CD14-positive monocyte (primary cell): ENCODE measurements around the gene ANKRD55. TPM values are rescaled to one million over a fixed set of nuclear protein-coding genes. Genes with fewer than 3 reads are reported as not detected.

Experiments
- DNase-seq, 3 donors: peaks; one replicate each; pipeline ENCODE4 v3.0.0-alpha.2; 2011 to 2022
- H2AFZ ChIP-seq: 2 replicates; pipeline ENCODE4 v1.6.0; 2012; ENCODE audit warnings: mild to moderate bottlenecking, low read depth, low read length, inconsistent platforms; ENCODE audit not compliant: insufficient read depth, poor library complexity, severe bottlenecking
- H3K27ac ChIP-seq, 2 donors: 1 replicate in 1 of 2; 2 replicates in 1 of 2; pipeline ENCODE4 v1.5.1; 2012 to 2013; ENCODE audit warnings: low read length in 2 of 2, control low read depth in 1 of 2, inconsistent platforms in 1 of 2, low read depth in 1 of 2, mild to moderate bottlenecking in 1 of 2
- H3K27me3 ChIP-seq, 2 donors: one replicate each; pipeline versions ENCODE4 v1.6.0 to v1.6.1; 2011 to 2013; ENCODE audit warnings: low read length in 2 of 2; ENCODE audit not compliant: control insufficient read depth in 2 of 2, insufficient read depth in 2 of 2
- H3K36me3 ChIP-seq, 2 donors: replicated peaks in 1 of 2; 1 replicate in 1 of 2; 2 replicates in 1 of 2; pipeline versions ENCODE4 v1.5.1 to v1.6.1; 2012 to 2013; ENCODE audit warnings: low read length in 2 of 2, control low read depth in 1 of 2, inconsistent platforms in 1 of 2, mild to moderate bottlenecking in 1 of 2; ENCODE audit not compliant: insufficient read depth in 2 of 2, control insufficient read depth in 1 of 2
- H3K4me1 ChIP-seq, 2 donors: 1 replicate in 1 of 2; 2 replicates in 1 of 2; pipeline versions ENCODE4 v1.5.1 to v1.6.1; 2012 to 2013; ENCODE audit warnings: low read length in 2 of 2, control low read depth in 1 of 2, inconsistent platforms in 1 of 2, mild to moderate bottlenecking in 1 of 2, moderate library complexity in 1 of 2; ENCODE audit not compliant: insufficient read depth in 2 of 2, control insufficient read depth in 1 of 2
- H3K4me2 ChIP-seq: replicated peaks from 2 replicates; pipeline ENCODE3; 2012; ENCODE audit warnings: low read length, moderate library complexity, mild to moderate bottlenecking; ENCODE audit not compliant: poor library complexity, severe bottlenecking; ENCODE audit errors: extremely low read depth
- H3K4me3 ChIP-seq, 3 experiments: fragments of 200-600 bp in 1 of 3; sonication (generic) in 1 of 3; replicated peaks in 1 of 3; 1 replicate in 2 of 3; 2 replicates in 1 of 3; pipeline ENCODE4 v1.5.1; 2011 to 2013; ENCODE audit warnings: low read length in 3 of 3, mild to moderate bottlenecking in 3 of 3, control low read depth in 2 of 3, low read depth in 2 of 3, inconsistent platforms in 1 of 3, moderate library complexity in 1 of 3
- H3K79me2 ChIP-seq: 2 replicates; pipeline ENCODE4 v1.6.0; 2012; ENCODE audit warnings: mild to moderate bottlenecking, control low read depth, inconsistent platforms, low read length, moderate library complexity; ENCODE audit not compliant: insufficient read depth
- H3K9ac ChIP-seq: 2 replicates; pipeline ENCODE4 v1.6.0; 2017; ENCODE audit warnings: low read length, mild to moderate bottlenecking; ENCODE audit not compliant: insufficient read depth, poor library complexity, severe bottlenecking
- H3K9me3 ChIP-seq, 2 donors: replicated peaks in 1 of 2; 1 replicate in 1 of 2; 2 replicates in 1 of 2; pipeline versions ENCODE4 v1.5.1 to v1.6.1; 2012 to 2013; ENCODE audit warnings: low read length in 2 of 2, control low read depth in 1 of 2; ENCODE audit not compliant: control insufficient read depth in 1 of 2, insufficient read depth in 1 of 2
- H4K20me1 ChIP-seq: 2 replicates; pipeline ENCODE4 v1.6.0; 2012; ENCODE audit warnings: mild to moderate bottlenecking, low read length, control low read depth, moderate library complexity; ENCODE audit not compliant: insufficient read depth
- H3K27ac Mint-ChIP-seq, 7 donors: one replicate each; pipeline ENCODE4 v1.8.0; 2020; ENCODE audit warnings: mild to moderate bottlenecking in 7 of 7, mixed read lengths in 7 of 7, moderate library complexity in 6 of 7, inconsistent platforms in 2 of 7
- H3K27me3 Mint-ChIP-seq, 3 donors: one replicate each; pipeline ENCODE4 v1.8.0; 2021 to 2022; ENCODE audit warnings: low read depth in 3 of 3, mild to moderate bottlenecking in 3 of 3, mixed read lengths in 3 of 3, moderate library complexity in 3 of 3, inconsistent platforms in 1 of 3
- H3K36me3 Mint-ChIP-seq, 2 donors: one replicate each; pipeline ENCODE4 v1.8.0; 2020; ENCODE audit warnings: mixed read lengths in 2 of 2, inconsistent platforms in 1 of 2, mild to moderate bottlenecking in 1 of 2
- H3K4me1 Mint-ChIP-seq: one replicate; pipeline ENCODE4 v1.8.0; 2020; ENCODE audit warnings: mild to moderate bottlenecking, mixed read lengths
- H3K4me3 Mint-ChIP-seq, 2 donors: one replicate each; pipeline ENCODE4 v1.8.0; 2020; ENCODE audit warnings: mild to moderate bottlenecking in 2 of 2, mixed read lengths in 2 of 2, moderate library complexity in 1 of 2
- H3K9me3 Mint-ChIP-seq, 7 donors: one replicate each; pipeline ENCODE4 v1.8.0; 2020 to 2022; ENCODE audit warnings: mixed read lengths in 7 of 7, mild to moderate bottlenecking in 6 of 7, moderate library complexity in 6 of 7, inconsistent platforms in 2 of 7
- WGBS: methylation state at CpG from one replicate; pipeline ENCODE4 v1.1.5; 2013; ENCODE audit warnings: missing lambda C conversion rate; ENCODE audit not compliant: insufficient coverage; 5-methylcytosine and 5-hydroxymethylcytosine counted together
- intact Hi-C, 2 donors: fragments of 100-400 bp; cut with micrococcal nuclease; formaldehyde crosslinking; loops; one replicate each; pipeline versions ENCODE4 v1.15.0 to v1.15.1; 2023
- polyA plus RNA-seq, 3 donors: library from polyadenylated mRNA; depleted of rRNA in 1 of 3; unstranded in 2 of 3; stranded (reverse) in 1 of 3; fragments of 300-500 nt in 2 of 3; fragments of >200 nt in 1 of 3; fragmentation: Illumina TruSeq in 2 of 3; gene quantifications; 1 replicate in 2 of 3; 2 replicates in 1 of 3; pipeline ENCODE4 v1.2.3, GENCODE V29; 2012 to 2021
- TF ChIP-seq, protein P1 (sequence below): fragments of 200-600 bp; IDR thresholded peaks from one replicate; pipeline ENCODE4 v1.8.0; 2022; ENCODE audit warnings: antibody characterized with exemption, mild to moderate bottlenecking

ANKRD55 gene
- polyA plus RNA-seq, 3 donors: 0.20 to 0.55 (median 0.28) TPM

DNA sequence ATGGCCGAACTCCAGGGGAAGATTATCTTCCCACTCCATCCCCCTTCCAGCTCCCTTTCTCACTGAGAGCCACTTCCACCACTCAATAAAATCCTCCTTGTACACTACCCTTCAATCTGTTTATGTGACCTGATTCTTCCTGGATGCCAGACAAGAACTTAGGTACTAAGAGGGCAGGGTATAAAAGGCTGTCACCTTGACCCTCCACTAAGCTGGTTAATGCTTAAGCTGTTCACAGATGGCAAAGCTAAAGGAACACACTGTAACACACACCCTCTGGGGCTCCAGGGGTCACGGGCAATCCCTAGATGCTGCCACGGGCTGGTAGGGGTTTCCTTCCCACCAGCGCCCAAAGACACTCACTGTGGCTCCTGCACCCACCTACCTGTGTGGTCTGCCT lies 179.8 kb downstream of the ANKRD55 start:
- H3K27me3 ChIP-seq: no peaks in the 10 kb centered on the region
- H3K4me1 ChIP-seq: peaks cover 29 to 38% of the 10 kb centered on the region in 2 donors
- no peak overlapping the region for H3K27ac ChIP-seq
- H3K4me2 ChIP-seq: no peak overlapping the region
- no peak overlapping the region for H2AFZ ChIP-seq
- TF ChIP-seq, protein P1, sequence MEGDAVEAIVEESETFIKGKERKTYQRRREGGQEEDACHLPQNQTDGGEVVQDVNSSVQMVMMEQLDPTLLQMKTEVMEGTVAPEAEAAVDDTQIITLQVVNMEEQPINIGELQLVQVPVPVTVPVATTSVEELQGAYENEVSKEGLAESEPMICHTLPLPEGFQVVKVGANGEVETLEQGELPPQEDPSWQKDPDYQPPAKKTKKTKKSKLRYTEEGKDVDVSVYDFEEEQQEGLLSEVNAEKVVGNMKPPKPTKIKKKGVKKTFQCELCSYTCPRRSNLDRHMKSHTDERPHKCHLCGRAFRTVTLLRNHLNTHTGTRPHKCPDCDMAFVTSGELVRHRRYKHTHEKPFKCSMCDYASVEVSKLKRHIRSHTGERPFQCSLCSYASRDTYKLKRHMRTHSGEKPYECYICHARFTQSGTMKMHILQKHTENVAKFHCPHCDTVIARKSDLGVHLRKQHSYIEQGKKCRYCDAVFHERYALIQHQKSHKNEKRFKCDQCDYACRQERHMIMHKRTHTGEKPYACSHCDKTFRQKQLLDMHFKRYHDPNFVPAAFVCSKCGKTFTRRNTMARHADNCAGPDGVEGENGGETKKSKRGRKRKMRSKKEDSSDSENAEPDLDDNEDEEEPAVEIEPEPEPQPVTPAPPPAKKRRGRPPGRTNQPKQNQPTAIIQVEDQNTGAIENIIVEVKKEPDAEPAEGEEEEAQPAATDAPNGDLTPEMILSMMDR: no peak
- no CpG with 5 or more reads among the region's 4 CpGs for WGBS
- peaks cover 0 to 3% of the 10 kb centered on the region in 2 donors for H3K36me3 Mint-ChIP-seq
- no peak for DNase-seq
- peaks cover 0 to 1% (median 0%) of the 10 kb centered on the region in 7 donors for H3K9me3 Mint-ChIP-seq
- peaks cover 46% of the 10 kb centered on the region for H3K4me1 Mint-ChIP-seq
- H3K9ac ChIP-seq: no peak overlapping the region
- no peaks in the 10 kb centered on the region for H3K79me2 ChIP-seq
- peaks cover 0 to 2% (median 0%) of the 10 kb centered on the region in 3 donors for H3K27me3 Mint-ChIP-seq
- no peak overlapping the region for H3K4me3 ChIP-seq
- H3K4me3 Mint-ChIP-seq: no peak overlapping the region
- H3K9me3 ChIP-seq: peaks cover 0 to 4% of the 10 kb centered on the region in 2 donors
- intact Hi-C loops: no loop called here
- H3K36me3 ChIP-seq: no peaks in the 10 kb centered on the region
- H3K27ac Mint-ChIP-seq: no peak overlapping the region
- H4K20me1 ChIP-seq: no peaks in the 10 kb centered on the region

DNA sequence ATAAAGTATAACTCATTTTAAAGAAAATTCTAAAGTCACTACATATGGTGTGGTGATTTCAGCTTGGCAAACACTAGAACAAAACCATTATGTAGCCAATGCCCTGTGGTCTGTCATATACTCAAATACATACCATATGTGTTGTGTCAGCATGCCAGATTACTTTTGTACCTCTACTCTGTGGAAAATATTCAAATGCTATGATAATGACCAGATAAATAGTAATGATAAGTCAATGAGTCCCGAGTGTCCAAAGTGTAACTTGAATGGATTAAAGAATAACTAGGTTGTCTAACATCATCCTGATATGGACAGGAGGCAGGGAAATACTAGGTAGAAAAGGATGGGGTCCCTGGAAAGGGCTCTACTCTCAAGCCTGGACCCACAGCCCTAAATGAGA lies 180.4 kb downstream of the ANKRD55 start:
- Mint-ChIP-seq H3K4me3 (no peak overlapping the region), H3K4me1 (peaks cover 40% of the 10 kb centered on the region), H3K27ac (no peak overlapping the region), H3K9me3 (peaks cover 0 to 1% (median 0%) of the 10 kb centered on the region in 7 donors), H3K36me3 (peaks cover 0 to 1% of the 10 kb centered on the region in 2 donors), H3K27me3 (no peaks in the 10 kb centered on the region)
- Histone ChIP-seq H3K4me1 (peaks cover 23 to 32% of the 10 kb centered on the region in 2 donors), H3K4me3 (no peak overlapping the region), H3K79me2 (no peaks in the 10 kb centered on the region), H3K27ac (no peak overlapping the region), H3K27me3 (no peaks in the 10 kb centered on the region), H3K9ac (no peak overlapping the region), H3K9me3 (peaks cover 0 to 4% of the 10 kb centered on the region in 2 donors), H4K20me1 (no peaks in the 10 kb centered on the region), H3K4me2 (no peak overlapping the region), H3K36me3 (no peaks in the 10 kb centered on the region), H2AFZ (no peak overlapping the region)
- WGBS: no CpG with 5 or more reads among the region's 1 CpG
- intact Hi-C loops: no loop called here
- TF ChIP-seq, protein P1: no peak
- no peak for DNase-seq
